Breast epithelium (tissue), 4 donors: ENCODE results near the gene SEMA3C. TPM values are rescaled to one million over a fixed set of nuclear protein-coding genes. Genes with fewer than 3 reads are reported as not detected.

Source experiments
- DNase-seq, 2 donors: peaks; one replicate each; pipeline ENCODE4 v3.0.0-alpha.2; 2019; ENCODE audit warnings: low spot score in 2 of 2
- H3K27ac ChIP-seq, 2 donors: fragments of 200-600 bp; sonication (generic) in 1 of 2; one replicate each; pipeline ENCODE4 v1.5.1; 2016 to 2019; ENCODE audit warnings: mild to moderate bottlenecking in 1 of 2
- H3K27me3 ChIP-seq, 2 donors: fragments of 200-600 bp; sonication (generic) in 1 of 2; one replicate each; pipeline versions ENCODE4 v1.5.1 to v1.6.0; 2017 to 2019; ENCODE audit warnings: control low read depth in 1 of 2, mild to moderate bottlenecking in 1 of 2
- H3K36me3 ChIP-seq: fragments of 200-600 bp; one replicate; pipeline ENCODE4 v1.5.1; 2019
- H3K4me1 ChIP-seq, 2 donors: fragments of 200-600 bp; sonication (generic); one replicate each; pipeline ENCODE4 v1.5.1; 2016 to 2019; ENCODE audit warnings: control low read depth in 1 of 2
- H3K4me3 ChIP-seq, 3 donors: fragments of 200-600 bp; sonication (generic); 1 replicate in 2 of 3; 2 replicates in 1 of 3; pipeline ENCODE4 v1.5.1; 2016 to 2019; ENCODE audit warnings: mild to moderate bottlenecking in 3 of 3, moderate library complexity in 2 of 3
- H3K9me3 ChIP-seq, 2 donors: fragments of 200-600 bp; sonication (generic) in 1 of 2; one replicate each; pipeline ENCODE4 v1.5.1; 2016 to 2019; ENCODE audit warnings: control low read depth in 1 of 2
- POLR2A ChIP-seq: fragments of 450-650 bp; IDR thresholded peaks from one replicate; pipeline ENCODE4 v1.6.1; 2016; ENCODE audit warnings: antibody characterized with exemption, mild to moderate bottlenecking, moderate library complexity
- POLR2AphosphoS5 ChIP-seq, 3 donors: sonication (generic); formaldehyde crosslinking; IDR thresholded peaks; one replicate each; pipeline ENCODE4 v1.6.1; 2017; ENCODE audit warnings: antibody characterized with exemption in 3 of 3
- intact Hi-C: fragments of 100-400 bp; cut with DNase I; formaldehyde crosslinking; loops from one replicate; pipeline ENCODE4 v1.15.1; 2023; ENCODE audit warnings: low total_unique reads
- total RNA-seq, 3 donors: library from RNA; depleted of rRNA; stranded (reverse); fragments of >200 nt; gene quantifications; one replicate each; pipeline ENCODE4 v1.1.0, GENCODE V29; 2016
- TF ChIP-seq, protein P1 (sequence below), 3 donors: fragments of 450-650 bp; IDR thresholded peaks; one replicate each; pipeline ENCODE4 v1.5.1; 2016 to 2017; ENCODE audit warnings: antibody characterized with exemption in 3 of 3, mild to moderate bottlenecking in 3 of 3, moderate library complexity in 3 of 3

SEMA3C gene
- total RNA-seq, 3 donors from 2014 or later: 67.5 to 157 (median 108) TPM

DNA sequence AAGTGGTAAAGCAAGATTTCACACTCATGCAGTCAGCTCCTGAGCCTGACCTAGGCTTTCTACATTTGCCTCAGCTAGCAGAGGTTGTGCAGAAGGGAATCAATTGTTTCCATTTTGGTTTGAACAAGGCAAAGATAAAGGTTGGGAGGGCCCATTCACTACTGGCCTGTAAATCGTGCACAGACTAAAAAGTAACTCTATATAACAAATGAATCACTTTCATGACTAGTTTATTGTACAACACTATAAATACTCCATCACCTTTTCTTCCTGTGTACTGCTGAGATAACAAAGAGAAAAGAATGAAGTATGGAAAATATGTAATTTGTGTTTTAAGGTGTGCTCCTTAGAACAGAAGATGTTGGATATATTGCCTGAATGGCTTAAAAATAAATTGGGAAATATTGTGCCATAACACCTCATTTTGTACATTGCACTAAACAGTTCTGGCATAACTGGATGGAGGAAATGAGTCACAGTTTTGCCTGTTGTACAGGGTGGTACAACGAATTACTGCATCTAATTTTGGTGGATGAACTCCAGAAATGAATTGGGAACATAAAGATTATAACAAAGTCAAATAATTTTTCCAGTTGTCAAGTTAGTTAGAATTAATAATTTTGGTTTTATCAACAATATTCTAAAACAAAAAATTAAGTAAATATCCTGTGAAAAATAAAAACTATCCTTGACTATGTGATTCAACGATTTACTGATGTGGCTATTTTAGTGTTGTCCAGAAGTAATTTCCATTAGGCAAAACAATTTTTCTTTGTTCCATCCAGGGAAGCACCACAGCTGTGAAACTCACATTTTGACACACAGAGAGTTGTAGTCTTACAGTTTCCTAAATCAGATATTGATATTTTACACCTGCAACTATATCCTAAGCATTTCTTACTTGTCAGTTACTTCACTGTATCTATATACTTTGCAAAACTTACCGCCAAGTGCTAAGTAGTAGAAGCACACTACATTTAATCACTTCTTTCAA, 18.0 kb downstream of the SEMA3C start:
- intact Hi-C loops: no loop called here
- no peaks in the 10 kb centered on the region for H3K9me3 ChIP-seq
- H3K4me3 ChIP-seq: no peak overlapping the region
- TF ChIP-seq, protein P1, sequence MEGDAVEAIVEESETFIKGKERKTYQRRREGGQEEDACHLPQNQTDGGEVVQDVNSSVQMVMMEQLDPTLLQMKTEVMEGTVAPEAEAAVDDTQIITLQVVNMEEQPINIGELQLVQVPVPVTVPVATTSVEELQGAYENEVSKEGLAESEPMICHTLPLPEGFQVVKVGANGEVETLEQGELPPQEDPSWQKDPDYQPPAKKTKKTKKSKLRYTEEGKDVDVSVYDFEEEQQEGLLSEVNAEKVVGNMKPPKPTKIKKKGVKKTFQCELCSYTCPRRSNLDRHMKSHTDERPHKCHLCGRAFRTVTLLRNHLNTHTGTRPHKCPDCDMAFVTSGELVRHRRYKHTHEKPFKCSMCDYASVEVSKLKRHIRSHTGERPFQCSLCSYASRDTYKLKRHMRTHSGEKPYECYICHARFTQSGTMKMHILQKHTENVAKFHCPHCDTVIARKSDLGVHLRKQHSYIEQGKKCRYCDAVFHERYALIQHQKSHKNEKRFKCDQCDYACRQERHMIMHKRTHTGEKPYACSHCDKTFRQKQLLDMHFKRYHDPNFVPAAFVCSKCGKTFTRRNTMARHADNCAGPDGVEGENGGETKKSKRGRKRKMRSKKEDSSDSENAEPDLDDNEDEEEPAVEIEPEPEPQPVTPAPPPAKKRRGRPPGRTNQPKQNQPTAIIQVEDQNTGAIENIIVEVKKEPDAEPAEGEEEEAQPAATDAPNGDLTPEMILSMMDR (IDR thresholded peaks at IDR 0.05): no peak
- TF ChIP-seq POLR2A (no peak), POLR2AphosphoS5 (IDR thresholded peaks at IDR 0.05) (no peak)
- peak overlapping the region in 1 of 2 donors; percentile 58 for H3K27ac ChIP-seq
- H3K36me3 ChIP-seq: no peaks in the 10 kb centered on the region
- no peak for DNase-seq
- no peaks in the 10 kb centered on the region for H3K27me3 ChIP-seq
- no peaks in the 10 kb centered on the region for H3K4me1 ChIP-seq

DNA sequence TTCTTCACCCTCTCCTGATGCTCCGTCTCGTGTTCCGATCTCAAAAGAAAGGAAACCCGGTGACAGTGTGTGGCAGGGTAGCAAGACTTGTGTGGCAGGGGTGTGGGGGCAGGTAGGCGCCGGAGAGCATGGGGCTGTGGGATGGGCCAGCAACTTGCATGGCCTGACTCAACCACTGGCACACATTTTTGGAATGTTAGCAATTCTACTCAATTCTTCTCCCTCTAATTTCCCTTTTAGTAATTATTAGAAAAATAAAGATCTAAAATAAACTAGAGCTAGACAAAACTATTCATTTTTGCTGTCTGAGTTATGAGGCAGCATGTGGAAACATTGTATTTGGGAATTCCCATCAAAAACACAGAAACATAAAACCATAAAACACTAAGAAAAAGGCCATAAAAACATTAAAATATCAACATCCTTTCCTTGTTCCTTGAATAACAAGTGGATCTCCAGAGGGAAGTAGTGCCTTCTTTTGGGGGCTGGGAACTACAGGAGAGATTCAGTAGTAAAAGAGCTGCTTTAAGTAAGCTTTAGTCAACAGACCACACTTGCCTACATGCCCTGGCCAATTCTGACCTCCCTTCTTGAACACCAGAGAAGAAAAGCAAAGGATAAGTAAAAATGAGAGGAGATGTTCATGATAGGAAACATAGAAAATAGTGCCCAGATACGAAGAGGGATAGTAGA, 21.8 kb downstream of the SEMA3C start:
- no peaks in the 10 kb centered on the region for H3K4me1 ChIP-seq
- H3K36me3 ChIP-seq: no peaks in the 10 kb centered on the region
- no peak for DNase-seq
- TF ChIP-seq POLR2AphosphoS5 (IDR thresholded peaks at IDR 0.05): no peak
- TF ChIP-seq, protein P1 (IDR thresholded peaks at IDR 0.05): no peak
- TF ChIP-seq POLR2A: no peak
- no peaks in the 10 kb centered on the region for H3K27me3 ChIP-seq
- peak overlapping the region in 1 of 2 donors; percentile 48 for H3K27ac ChIP-seq
- no peak overlapping the region for H3K4me3 ChIP-seq
- no peaks in the 10 kb centered on the region for H3K9me3 ChIP-seq
- intact Hi-C loops: no loop called here

DNA sequence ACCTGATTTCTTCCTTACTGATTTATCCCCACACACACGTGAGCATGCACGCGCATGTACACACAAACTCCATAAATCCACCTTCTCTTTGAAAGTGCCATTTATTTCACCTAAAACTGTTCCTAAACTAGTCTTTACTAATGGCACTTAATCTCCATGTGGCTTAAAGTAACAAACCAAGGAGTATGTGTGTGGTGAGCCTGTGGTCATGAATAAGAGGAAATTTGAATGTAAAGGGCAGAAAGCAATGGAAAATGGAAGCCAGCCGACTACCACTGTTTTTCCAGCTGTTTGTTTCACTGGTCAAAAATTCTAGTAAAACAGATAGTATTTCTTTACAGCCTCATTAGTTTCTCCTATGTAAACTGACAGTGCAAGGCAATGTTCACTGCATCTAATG, 23.8 kb downstream of the SEMA3C start:
- intact Hi-C loops: no loop called here
- Histone ChIP-seq H3K9me3 (no peaks in the 10 kb centered on the region), H3K4me1 (no peaks in the 10 kb centered on the region), H3K27ac (no peak overlapping the region), H3K27me3 (no peaks in the 10 kb centered on the region), H3K36me3 (no peaks in the 10 kb centered on the region), H3K4me3 (no peak overlapping the region)
- no peak for DNase-seq
- TF ChIP-seq POLR2AphosphoS5 (IDR thresholded peaks at IDR 0.05): no peak
- TF ChIP-seq POLR2A: no peak
- TF ChIP-seq, protein P1 (IDR thresholded peaks at IDR 0.05): no peak

DNA sequence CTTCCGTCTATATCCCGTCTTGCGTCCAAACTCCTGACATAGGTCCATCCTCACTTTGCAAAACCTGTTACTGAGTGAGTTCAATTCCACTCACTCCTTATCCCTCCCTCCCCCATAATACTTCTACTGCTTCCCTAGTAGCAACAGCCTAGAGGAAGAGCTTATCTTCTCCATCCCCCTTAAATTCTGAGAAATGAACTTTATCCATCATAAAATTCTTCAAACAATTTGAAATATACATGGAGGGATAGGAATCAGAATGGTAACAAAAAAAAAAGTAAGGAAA, 27.6 kb downstream of the SEMA3C start:
- Histone ChIP-seq H3K4me1 (no peaks in the 10 kb centered on the region), H3K9me3 (no peaks in the 10 kb centered on the region), H3K36me3 (no peaks in the 10 kb centered on the region), H3K27me3 (no peaks in the 10 kb centered on the region), H3K4me3 (no peak overlapping the region), H3K27ac (no peak overlapping the region)
- no peak for DNase-seq
- intact Hi-C loops: no loop called here
- no peak for TF ChIP-seq POLR2AphosphoS5 (IDR thresholded peaks at IDR 0.05)
- TF ChIP-seq, protein P1 (IDR thresholded peaks at IDR 0.05): no peak
- no peak for TF ChIP-seq POLR2A
